PC-9 (cell line): ENCODE measurements around the gene TBX2. TPM values are rescaled to one million over a fixed set of nuclear protein-coding genes. Genes with fewer than 3 reads are reported as not detected.
"Not testable (repeated sequence)": the region's sequence is repeated elsewhere in the genome, so short reads cannot be mapped to it uniquely, and the experiment has no call there.

ENCODE experiments used
- BruUV-seq: library from RNA; stranded (reverse); fragments of 400-500 nt; replicated peaks from 2 replicates; lab custom pipeline; 2021; lab: Mats Ljungman, UMichigan
- CTCF ChIA-PET: fragments of 300-600 bp; sonication (Branson Sonifier 250); formaldehyde crosslinking; loops from one replicate; lab custom pipeline; 2022; ENCODE audit warnings: antibody characterized with exemption; lab: Charles Lee
- POLR2A ChIA-PET: fragments of 300-600 bp; sonication (Branson Sonifier 250); formaldehyde crosslinking; loops from one replicate; lab custom pipeline; 2022; ENCODE audit warnings: antibody characterized with exemption; ENCODE audit not compliant: unreplicated experiment; lab: Charles Lee
- DNase-seq, 2 experiments: peaks; one replicate each; pipeline versions ENCODE4 v3.0.0 to v3.0.0-alpha.2; 2015 to 2022; ENCODE audit warnings: mixed read lengths in 1 of 2
- H2AFZ ChIP-seq: fragments of 200-600 bp; sonication (generic); 2 replicates; pipeline ENCODE4 v1.8.1; 2017; ENCODE audit warnings: antibody characterized with exemption
- H3F3A ChIP-seq: fragments of 200-600 bp; sonication (generic); 2 replicates; pipeline ENCODE4 v1.8.1; 2017; ENCODE audit warnings: antibody characterized with exemption, mild to moderate bottlenecking, low read depth; ENCODE audit not compliant: insufficient read depth
- H3K27ac ChIP-seq: fragments of 200-600 bp; sonication (generic); 2 replicates; pipeline ENCODE4 v1.6.1; 2016; ENCODE audit warnings: mixed run types
- H3K27me3 ChIP-seq: fragments of 200-600 bp; sonication (generic); 2 replicates; pipeline ENCODE4 v1.6.1; 2016; ENCODE audit warnings: low read depth, mixed run types; ENCODE audit not compliant: insufficient read depth
- H3K36me3 ChIP-seq: fragments of 200-600 bp; sonication (generic); 2 replicates; pipeline ENCODE4 v1.6.1; 2016; ENCODE audit warnings: low read depth, mixed run types
- H3K4me1 ChIP-seq: fragments of 200-600 bp; sonication (generic); replicated peaks from 2 replicates; pipeline ENCODE4 v1.6.1; 2016; ENCODE audit warnings: mixed run types; ENCODE audit not compliant: insufficient read depth
- H3K4me2 ChIP-seq: fragments of 200-600 bp; sonication (generic); 2 replicates; pipeline ENCODE4 v1.6.1; 2017; ENCODE audit warnings: mixed run types
- H3K4me3 ChIP-seq: fragments of 200-600 bp; sonication (generic); 2 replicates; pipeline ENCODE4 v1.6.1; 2016; ENCODE audit warnings: mixed run types
- H3K79me2 ChIP-seq: fragments of 200-600 bp; sonication (generic); 2 replicates; pipeline ENCODE4 v1.6.1; 2017; ENCODE audit warnings: low read depth, mixed run types
- H3K9me2 ChIP-seq: fragments of 200-600 bp; sonication (generic); 2 replicates; pipeline ENCODE4 v1.8.1; 2017; ENCODE audit warnings: mild to moderate bottlenecking; ENCODE audit not compliant: insufficient read depth
- H3K9me3 ChIP-seq: fragments of 200-600 bp; sonication (generic); 2 replicates; pipeline ENCODE4 v1.8.1; 2016; ENCODE audit warnings: low read depth; ENCODE audit not compliant: insufficient read depth
- H4K20me1 ChIP-seq: fragments of 200-600 bp; sonication (generic); 2 replicates; pipeline ENCODE4 v1.8.1; 2017; ENCODE audit not compliant: insufficient read depth
- CTCF ChIP-seq: fragments of 200-600 bp; sonication (generic); conservative IDR thresholded peaks from 2 replicates; pipeline ENCODE4 v1.6.1; 2017; ENCODE audit warnings: mixed run types, antibody characterized with exemption, mild to moderate bottlenecking, moderate library complexity
- EZH2 ChIP-seq: fragments of 200-600 bp; sonication (generic); IDR thresholded peaks from 2 replicates; pipeline ENCODE4 v1.8.0; 2017; ENCODE audit warnings: antibody characterized with exemption, low read depth
- intact Hi-C: fragments of 100-400 bp; cut with micrococcal nuclease; formaldehyde crosslinking; loops from one replicate; pipeline ENCODE4 v1.10.0; 2022; ENCODE audit not compliant: unreplicated experiment
- total RNA-seq: library from RNA; stranded (reverse); gene quantifications from 2 replicates; pipeline ENCODE4 v1.2.3, GENCODE V29; 2021

The TBX2 gene
- total RNA-seq, 1 experiment from 2014 or later, result 0.44 TPM

GRCh38 chr17:61447358-61447757 is 47.7 kb downstream of the TBX2 start:
- Histone ChIP-seq H3K4me3 (no peak overlapping the region), H2AFZ (no peak overlapping the region), H3K27ac (no peak overlapping the region), H3K4me2 (no peak overlapping the region), H3K79me2 (no peaks in the 10 kb centered on the region), H3K36me3 (no peaks in the 10 kb centered on the region), H4K20me1 (no peaks in the 10 kb centered on the region), H3K4me1 (no peaks in the 10 kb centered on the region), H3K9me2 (no peaks in the 10 kb centered on the region), H3F3A (no peaks in the 10 kb centered on the region), H3K27me3 (no peaks in the 10 kb centered on the region), H3K9me3 (no peaks in the 10 kb centered on the region)
- BruUV-seq, result no TSS peak
- CTCF ChIA-PET, result interaction anchor here (0.7 kb wide), 1 partner anchor 52 kb away, joined by 4 read pairs; no protein-coding TSS in a partner anchor
- intact Hi-C loops, result no loop called here
- no peak for DNase-seq
- POLR2A ChIA-PET, result no interaction called here
- TF ChIP-seq CTCF (no peak), EZH2 (no peak)

GRCh38 chr17:61448042-61448441 is 48.4 kb downstream of the TBX2 start:
- Histone ChIP-seq H4K20me1 (no peaks in the 10 kb centered on the region), H3K4me1 (no peaks in the 10 kb centered on the region), H3K4me2 (no peak overlapping the region), H3K27me3 (no peaks in the 10 kb centered on the region), H3K36me3 (no peaks in the 10 kb centered on the region), H3K27ac (no peak overlapping the region), H3K9me3 (no peaks in the 10 kb centered on the region), H2AFZ (no peak overlapping the region), H3K9me2 (no peaks in the 10 kb centered on the region), H3K4me3 (no peak overlapping the region), H3F3A (no peaks in the 10 kb centered on the region), H3K79me2 (no peaks in the 10 kb centered on the region)
- no peak for DNase-seq
- TF ChIP-seq EZH2, result no peak
- TF ChIP-seq CTCF, result no peak
- intact Hi-C loops, result no loop called here
- POLR2A ChIA-PET, result no interaction called here
- no TSS peak for BruUV-seq
- CTCF ChIA-PET, result no interaction called here

- BruUV-seq, POLR2A ChIA-PET, H3K4me2 ChIP-seq, H3F3A ChIP-seq, intact Hi-C loops, H3K9me3 ChIP-seq, H3K4me3 ChIP-seq, H4K20me1 ChIP-seq, H3K27ac ChIP-seq, H2AFZ ChIP-seq, H3K36me3 ChIP-seq, H3K4me1 ChIP-seq, H3K27me3 ChIP-seq, CTCF ChIA-PET, H3K9me2 ChIP-seq, H3K79me2 ChIP-seq, DNase-seq: not testable (repeated sequence)
Observed at GRCh38 chr17:61449140-61449539, 49.5 kb downstream of the TBX2 start.
